DND-41 (cell line): ENCODE results near the gene ASPSCR1.

Experiments
- EZH2 ChIP-seq: IDR thresholded peaks from 3 replicates; pipeline ENCODE4 v1.6.1; 2012; ENCODE audit warnings: borderline replicate concordance, low read depth, mild to moderate bottlenecking, moderate library complexity, low read length, inconsistent platforms; ENCODE audit not compliant: severe bottlenecking
- TF ChIP-seq, protein P1 (sequence below): IDR thresholded peaks from 2 replicates; pipeline ENCODE4 v1.5.1; 2012; ENCODE audit warnings: borderline replicate concordance, low read length, moderate library complexity, mild to moderate bottlenecking; ENCODE audit not compliant: poor library complexity, severe bottlenecking; ENCODE audit errors: extremely low read depth

DNA sequence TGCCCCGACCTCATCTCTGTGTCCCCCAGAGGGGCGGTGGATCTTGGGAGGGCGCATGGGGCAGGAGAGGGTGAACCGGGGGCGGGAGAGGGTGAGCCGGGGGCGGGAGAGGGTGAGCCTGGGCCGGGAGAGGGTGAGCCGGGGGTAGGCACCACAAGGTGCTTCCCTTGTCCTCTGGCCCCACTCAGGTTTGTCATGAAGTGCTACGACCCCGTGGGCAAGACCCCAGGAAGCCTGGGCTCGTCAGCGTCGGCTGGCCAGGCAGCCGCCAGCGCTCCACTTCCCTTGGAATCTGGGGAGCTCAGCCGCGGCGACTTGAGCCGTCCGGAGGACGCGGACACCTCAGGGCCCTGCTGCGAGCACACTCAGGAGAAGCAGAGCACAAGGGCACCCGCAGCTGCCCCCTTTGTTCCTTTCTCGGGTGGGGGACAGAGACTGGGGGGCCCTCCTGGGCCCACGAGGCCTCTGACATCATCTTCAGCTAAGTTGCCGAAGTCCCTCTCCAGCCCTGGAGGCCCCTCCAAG is 18.9 kb downstream of the ASPSCR1 start:
- TF ChIP-seq, protein P1, sequence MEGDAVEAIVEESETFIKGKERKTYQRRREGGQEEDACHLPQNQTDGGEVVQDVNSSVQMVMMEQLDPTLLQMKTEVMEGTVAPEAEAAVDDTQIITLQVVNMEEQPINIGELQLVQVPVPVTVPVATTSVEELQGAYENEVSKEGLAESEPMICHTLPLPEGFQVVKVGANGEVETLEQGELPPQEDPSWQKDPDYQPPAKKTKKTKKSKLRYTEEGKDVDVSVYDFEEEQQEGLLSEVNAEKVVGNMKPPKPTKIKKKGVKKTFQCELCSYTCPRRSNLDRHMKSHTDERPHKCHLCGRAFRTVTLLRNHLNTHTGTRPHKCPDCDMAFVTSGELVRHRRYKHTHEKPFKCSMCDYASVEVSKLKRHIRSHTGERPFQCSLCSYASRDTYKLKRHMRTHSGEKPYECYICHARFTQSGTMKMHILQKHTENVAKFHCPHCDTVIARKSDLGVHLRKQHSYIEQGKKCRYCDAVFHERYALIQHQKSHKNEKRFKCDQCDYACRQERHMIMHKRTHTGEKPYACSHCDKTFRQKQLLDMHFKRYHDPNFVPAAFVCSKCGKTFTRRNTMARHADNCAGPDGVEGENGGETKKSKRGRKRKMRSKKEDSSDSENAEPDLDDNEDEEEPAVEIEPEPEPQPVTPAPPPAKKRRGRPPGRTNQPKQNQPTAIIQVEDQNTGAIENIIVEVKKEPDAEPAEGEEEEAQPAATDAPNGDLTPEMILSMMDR: no peak
- TF ChIP-seq EZH2: no peak
